Progenitor cell of endocrine pancreas (in vitro differentiated cells): ENCODE results near the gene RBBP5. TPM values are rescaled to one million over a fixed set of nuclear protein-coding genes. Genes with fewer than 3 reads are reported as not detected.

ENCODE experiments used
- DNase-seq: peaks from one replicate; pipeline ENCODE4 v3.0.0; 2021; ENCODE audit warnings: low spot score; ENCODE audit not compliant: unreplicated experiment
- H3K27ac Mint-ChIP-seq: 2 replicates; pipeline ENCODE4 v1.8.0; 2021; ENCODE audit warnings: mild to moderate bottlenecking, moderate library complexity, mixed read lengths
- H3K27me3 Mint-ChIP-seq: 2 replicates; pipeline ENCODE4 v1.8.0; 2021; ENCODE audit warnings: mixed read lengths
- H3K36me3 Mint-ChIP-seq: 2 replicates; pipeline ENCODE4 v1.8.0; 2022; ENCODE audit warnings: mixed read lengths; ENCODE audit not compliant: insufficient read depth
- H3K4me1 Mint-ChIP-seq: 2 replicates; pipeline ENCODE4 v1.8.0; 2021; ENCODE audit warnings: low read depth, mixed read lengths
- H3K4me3 Mint-ChIP-seq: 2 replicates; pipeline ENCODE4 v1.8.0; 2021; ENCODE audit warnings: low read depth, mild to moderate bottlenecking, moderate library complexity, mixed read lengths
- H3K9me3 Mint-ChIP-seq: 2 replicates; pipeline ENCODE4 v1.8.0; 2021; ENCODE audit warnings: low read depth, mixed read lengths
- CTCF ChIP-seq: fragments of 200-600 bp; sonication (generic); IDR thresholded peaks from one replicate; pipeline ENCODE4 v1.5.0; 2021; ENCODE audit warnings: antibody characterized with exemption, mild to moderate bottlenecking; ENCODE audit not compliant: unreplicated experiment
- total RNA-seq: library from RNA; stranded (reverse); gene quantifications from 2 replicates; pipeline ENCODE4 v1.2.1, GENCODE V29; 2021

The RBBP5 gene
- total RNA-seq, 1 donor from 2014 or later: 20.9 TPM

- Mint-ChIP-seq H3K4me3 (no peak overlapping the region), H3K36me3 (peaks cover 6% of the 10 kb centered on the region), H3K27ac (no peak overlapping the region), H3K4me1 (no peaks in the 10 kb centered on the region), H3K9me3 (no peaks in the 10 kb centered on the region), H3K27me3 (no peaks in the 10 kb centered on the region)
- TF ChIP-seq CTCF: no peak
- DNase-seq: no peak
Observed at GRCh38 chr1:205111354-205111753, 10.4 kb downstream of the RBBP5 start.

- H3K27ac Mint-ChIP-seq: no peak overlapping the region
- peaks cover 15% of the 10 kb centered on the region for H3K36me3 Mint-ChIP-seq
- no peak for DNase-seq
- H3K9me3 Mint-ChIP-seq: no peaks in the 10 kb centered on the region
- no peak for TF ChIP-seq CTCF
- no peaks in the 10 kb centered on the region for H3K4me1 Mint-ChIP-seq
- H3K4me3 Mint-ChIP-seq: no peak overlapping the region
- H3K27me3 Mint-ChIP-seq: no peaks in the 10 kb centered on the region
Observed at GRCh38 chr1:205109711-205110110, 12.1 kb downstream of the RBBP5 start.

- DNase-seq: no peak
- Mint-ChIP-seq H3K4me3 (no peak overlapping the region), H3K4me1 (no peaks in the 10 kb centered on the region), H3K27me3 (no peaks in the 10 kb centered on the region), H3K27ac (no peak overlapping the region), H3K36me3 (peaks cover 15% of the 10 kb centered on the region), H3K9me3 (no peaks in the 10 kb centered on the region)
- no peak for TF ChIP-seq CTCF
Observed at GRCh38 chr1:205109269-205109668, 12.5 kb downstream of the RBBP5 start.

GRCh38 chr1:205108464-205108863 lies 13.3 kb downstream of the RBBP5 start:
- DNase-seq: no peak
- no peaks in the 10 kb centered on the region for H3K9me3 Mint-ChIP-seq
- H3K36me3 Mint-ChIP-seq: peaks cover 20% of the 10 kb centered on the region
- peak overlapping the region; percentile 44 for H3K27ac Mint-ChIP-seq
- TF ChIP-seq CTCF: no peak
- H3K4me3 Mint-ChIP-seq: no peak overlapping the region
- H3K27me3 Mint-ChIP-seq: no peaks in the 10 kb centered on the region
- H3K4me1 Mint-ChIP-seq: no peaks in the 10 kb centered on the region

GRCh38 chr1:205107327-205107726 lies 14.5 kb downstream of the RBBP5 start:
- Mint-ChIP-seq H3K4me3 (no peak overlapping the region), H3K27me3 (no peaks in the 10 kb centered on the region), H3K4me1 (no peaks in the 10 kb centered on the region), H3K27ac (no peak overlapping the region), H3K9me3 (no peaks in the 10 kb centered on the region), H3K36me3 (peaks cover 22% of the 10 kb centered on the region)
- DNase-seq: no peak
- no peak for TF ChIP-seq CTCF
